AG10803 (cell line): Measurements from ENCODE around the gene REV1.

Experiments
- DNase-seq: peaks from one replicate; pipeline ENCODE4 v3.0.0; 2010; ENCODE audit warnings: low read depth
- H3K4me3 ChIP-seq: 2 replicates; pipeline ENCODE4 v1.5.1; 2011; ENCODE audit warnings: mild to moderate bottlenecking, low read length, control low read depth
- TF ChIP-seq, protein P1 (sequence below): conservative IDR thresholded peaks from 2 replicates; pipeline ENCODE4 v1.5.1; 2011; ENCODE audit warnings: mild to moderate bottlenecking, low read length, control low read depth, inconsistent platforms

REV1 gene

GRCh38 chr2:99420031-99420430 lies 69.8 kb downstream of the REV1 start:
- H3K4me3 ChIP-seq, result no peak overlapping the region
- peak; percentile 44 for DNase-seq
- TF ChIP-seq, protein P1, sequence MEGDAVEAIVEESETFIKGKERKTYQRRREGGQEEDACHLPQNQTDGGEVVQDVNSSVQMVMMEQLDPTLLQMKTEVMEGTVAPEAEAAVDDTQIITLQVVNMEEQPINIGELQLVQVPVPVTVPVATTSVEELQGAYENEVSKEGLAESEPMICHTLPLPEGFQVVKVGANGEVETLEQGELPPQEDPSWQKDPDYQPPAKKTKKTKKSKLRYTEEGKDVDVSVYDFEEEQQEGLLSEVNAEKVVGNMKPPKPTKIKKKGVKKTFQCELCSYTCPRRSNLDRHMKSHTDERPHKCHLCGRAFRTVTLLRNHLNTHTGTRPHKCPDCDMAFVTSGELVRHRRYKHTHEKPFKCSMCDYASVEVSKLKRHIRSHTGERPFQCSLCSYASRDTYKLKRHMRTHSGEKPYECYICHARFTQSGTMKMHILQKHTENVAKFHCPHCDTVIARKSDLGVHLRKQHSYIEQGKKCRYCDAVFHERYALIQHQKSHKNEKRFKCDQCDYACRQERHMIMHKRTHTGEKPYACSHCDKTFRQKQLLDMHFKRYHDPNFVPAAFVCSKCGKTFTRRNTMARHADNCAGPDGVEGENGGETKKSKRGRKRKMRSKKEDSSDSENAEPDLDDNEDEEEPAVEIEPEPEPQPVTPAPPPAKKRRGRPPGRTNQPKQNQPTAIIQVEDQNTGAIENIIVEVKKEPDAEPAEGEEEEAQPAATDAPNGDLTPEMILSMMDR, result no peak

- H3K4me3 ChIP-seq, result no peak overlapping the region
- TF ChIP-seq, protein P1, result no peak
- no peak for DNase-seq
These were observed 72.4 kb downstream of the REV1 start for GRCh38 chr2:99417396-99417795.

- no peak for DNase-seq
- H3K4me3 ChIP-seq, result no peak overlapping the region
- TF ChIP-seq, protein P1, result no peak
These were observed 75.3 kb downstream of the REV1 start for GRCh38 chr2:99414566-99414965.

GRCh38 chr2:99410276-99410675 lies 79.5 kb downstream of the REV1 start:
- TF ChIP-seq, protein P1, result no peak
- no peak overlapping the region for H3K4me3 ChIP-seq
- no peak for DNase-seq

DNA sequence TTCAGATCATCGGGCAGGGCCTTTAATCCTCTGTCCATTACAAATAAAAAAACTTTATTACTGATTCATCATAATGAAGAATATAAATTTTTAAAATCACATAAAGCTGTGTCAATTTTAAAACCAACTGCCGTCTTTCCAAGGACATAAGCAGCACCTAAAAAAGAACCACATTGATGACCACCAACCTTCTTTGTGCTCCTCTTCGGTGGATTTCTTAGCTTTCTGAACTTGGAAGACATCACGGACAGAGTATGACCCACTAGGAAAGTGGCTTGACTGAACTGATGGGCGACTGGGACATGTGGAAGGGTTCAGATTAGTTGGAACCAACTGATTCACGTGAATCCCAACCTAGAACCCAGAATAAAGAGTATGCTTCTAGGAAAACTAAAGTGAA lies 83.7 kb downstream of the REV1 start:
- no peak for DNase-seq
- TF ChIP-seq, protein P1, result no peak
- H3K4me3 ChIP-seq, result no peak overlapping the region

- TF ChIP-seq, protein P1, result no peak
- H3K4me3 ChIP-seq, result no peak overlapping the region
- DNase-seq, result no peak
These were observed 84.8 kb downstream of the REV1 start for GRCh38 chr2:99404797-99405669.
